Measurements from ENCODE around the gene LGALS9.
"Not testable (repeated sequence)": the region's sequence is repeated elsewhere in the genome, so short reads cannot be mapped to it uniquely, and the experiment has no call there.

Gene LGALS9

DNA sequence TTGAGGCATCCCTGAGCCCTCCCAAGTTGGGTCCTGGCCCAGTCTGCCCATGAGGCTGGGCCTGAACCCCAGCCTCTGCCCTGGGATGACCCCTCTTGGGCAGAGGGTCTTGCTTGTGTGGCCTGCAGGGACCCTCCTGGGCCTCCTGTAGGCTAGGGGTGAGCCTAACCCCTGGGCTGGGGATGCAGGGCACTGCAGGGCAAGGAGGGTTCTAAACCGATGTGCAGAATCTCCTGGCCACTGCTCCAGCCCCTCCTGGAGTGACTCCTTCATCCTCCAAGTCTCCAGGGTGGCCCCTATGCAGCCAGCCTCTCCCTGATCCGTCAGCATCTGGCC lies 37.5 kb downstream of the LGALS9 start:
- H3K4me3 ChIP-seq (ENCODE audit: control insufficient read depth, low read depth, low read length), result no peak overlapping the region
- TF ChIP-seq, protein P1, sequence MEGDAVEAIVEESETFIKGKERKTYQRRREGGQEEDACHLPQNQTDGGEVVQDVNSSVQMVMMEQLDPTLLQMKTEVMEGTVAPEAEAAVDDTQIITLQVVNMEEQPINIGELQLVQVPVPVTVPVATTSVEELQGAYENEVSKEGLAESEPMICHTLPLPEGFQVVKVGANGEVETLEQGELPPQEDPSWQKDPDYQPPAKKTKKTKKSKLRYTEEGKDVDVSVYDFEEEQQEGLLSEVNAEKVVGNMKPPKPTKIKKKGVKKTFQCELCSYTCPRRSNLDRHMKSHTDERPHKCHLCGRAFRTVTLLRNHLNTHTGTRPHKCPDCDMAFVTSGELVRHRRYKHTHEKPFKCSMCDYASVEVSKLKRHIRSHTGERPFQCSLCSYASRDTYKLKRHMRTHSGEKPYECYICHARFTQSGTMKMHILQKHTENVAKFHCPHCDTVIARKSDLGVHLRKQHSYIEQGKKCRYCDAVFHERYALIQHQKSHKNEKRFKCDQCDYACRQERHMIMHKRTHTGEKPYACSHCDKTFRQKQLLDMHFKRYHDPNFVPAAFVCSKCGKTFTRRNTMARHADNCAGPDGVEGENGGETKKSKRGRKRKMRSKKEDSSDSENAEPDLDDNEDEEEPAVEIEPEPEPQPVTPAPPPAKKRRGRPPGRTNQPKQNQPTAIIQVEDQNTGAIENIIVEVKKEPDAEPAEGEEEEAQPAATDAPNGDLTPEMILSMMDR (IDR thresholded peaks at IDR 0.05; ENCODE audit: control insufficient read depth, insufficient read depth, low read depth, low read length, missing control alignments), result no peak
- DNase-seq (ENCODE audit: low read depth), result no peak

DNA sequence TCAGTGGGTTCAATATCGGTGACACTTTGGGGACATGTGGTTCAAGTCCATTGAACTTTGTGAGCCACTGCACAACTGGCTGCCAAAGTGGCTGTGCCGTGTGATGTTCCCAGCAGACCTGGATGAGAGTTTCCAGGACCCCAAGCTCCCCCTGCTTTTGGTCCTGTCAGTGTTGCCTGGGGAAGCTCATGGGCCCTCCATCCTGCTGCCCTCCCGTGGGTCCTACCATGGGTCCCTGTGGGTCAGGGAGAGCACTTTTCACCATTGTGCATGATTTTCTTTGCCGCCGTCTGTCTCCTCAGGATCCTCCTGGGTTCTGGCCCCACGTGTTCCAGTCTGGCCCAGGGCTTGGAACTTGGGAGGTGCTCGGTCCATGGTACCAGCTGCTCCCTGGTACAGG lies 38.1 kb downstream of the LGALS9 start:
- DNase-seq (ENCODE audit: low read depth), result no peak
- TF ChIP-seq, protein P1 (IDR thresholded peaks at IDR 0.05; ENCODE audit: control insufficient read depth, insufficient read depth, low read depth, low read length, missing control alignments), result no peak
- no peak overlapping the region for H3K4me3 ChIP-seq (ENCODE audit: control insufficient read depth, low read depth, low read length)

DNA sequence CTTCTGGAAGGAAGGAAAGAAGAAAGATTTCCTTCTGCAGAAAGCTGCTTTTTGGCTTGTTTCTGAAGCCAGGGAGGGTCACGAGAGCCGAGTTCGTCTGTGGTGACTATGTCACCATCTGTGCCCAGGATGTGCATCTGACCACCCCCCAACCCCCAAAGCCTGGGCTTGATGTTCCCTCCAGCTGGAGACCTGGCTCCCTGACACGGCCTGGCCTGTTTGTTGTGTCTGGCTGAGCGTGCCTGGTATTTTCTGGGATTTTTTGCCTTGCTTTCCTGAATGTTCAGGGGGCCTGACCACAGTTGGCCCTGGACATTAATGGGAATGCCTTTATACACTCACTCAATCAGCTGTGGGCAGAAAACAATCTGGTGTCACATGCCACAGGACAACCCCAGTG lies 38.9 kb downstream of the LGALS9 start:
- TF ChIP-seq, protein P1 (IDR thresholded peaks at IDR 0.05; ENCODE audit: control insufficient read depth, insufficient read depth, low read depth, low read length, missing control alignments), result no peak
- no peak for DNase-seq (ENCODE audit: low read depth)
- H3K4me3 ChIP-seq (ENCODE audit: control insufficient read depth, low read depth, low read length), result no peak overlapping the region

DNA sequence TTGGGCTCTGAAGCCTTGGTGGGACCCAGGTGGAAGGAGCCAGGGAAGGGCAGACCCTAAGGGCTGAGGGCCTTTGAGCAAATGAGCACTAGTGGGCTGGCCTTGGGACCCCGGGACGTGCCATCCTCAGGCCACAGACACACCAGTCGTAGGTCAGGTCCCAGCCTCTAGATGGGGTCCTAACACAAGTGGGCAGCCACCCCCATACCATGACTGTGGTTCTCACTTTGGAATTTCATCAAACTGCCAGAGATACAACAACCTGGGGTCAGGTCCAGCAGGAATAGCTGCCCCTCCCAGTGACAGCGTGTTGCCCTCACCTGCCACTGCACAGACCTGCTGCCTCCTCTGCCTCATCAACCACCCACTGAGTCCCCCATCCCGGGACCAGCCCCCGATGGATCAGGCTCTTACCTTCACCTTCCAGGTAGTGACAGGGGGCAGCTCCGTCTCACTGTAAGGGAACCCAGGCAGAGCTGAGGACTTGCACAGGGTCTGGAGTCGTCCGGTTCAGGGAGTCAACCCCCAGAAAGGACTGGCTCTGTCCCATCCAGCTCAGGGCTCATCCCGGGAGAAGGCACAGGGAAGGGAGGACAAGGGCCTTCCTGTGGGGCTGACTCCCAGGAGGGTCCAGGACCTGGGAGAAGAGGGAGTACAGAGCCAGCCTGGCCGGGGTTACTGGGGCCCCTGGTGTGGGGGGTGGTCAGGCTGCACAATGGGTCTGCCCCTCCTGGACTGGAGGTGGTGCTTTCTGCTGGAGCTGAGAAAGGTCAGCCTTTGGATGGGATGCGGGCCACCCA lies 40.0 kb downstream of the LGALS9 start:
- no peak for DNase-seq (ENCODE audit: low read depth)
- H3K4me3 ChIP-seq (ENCODE audit: control insufficient read depth, low read depth, low read length), result no peak overlapping the region
- TF ChIP-seq, protein P1 (IDR thresholded peaks at IDR 0.05; ENCODE audit: control insufficient read depth, insufficient read depth, low read depth, low read length, missing control alignments), result no peak

DNA sequence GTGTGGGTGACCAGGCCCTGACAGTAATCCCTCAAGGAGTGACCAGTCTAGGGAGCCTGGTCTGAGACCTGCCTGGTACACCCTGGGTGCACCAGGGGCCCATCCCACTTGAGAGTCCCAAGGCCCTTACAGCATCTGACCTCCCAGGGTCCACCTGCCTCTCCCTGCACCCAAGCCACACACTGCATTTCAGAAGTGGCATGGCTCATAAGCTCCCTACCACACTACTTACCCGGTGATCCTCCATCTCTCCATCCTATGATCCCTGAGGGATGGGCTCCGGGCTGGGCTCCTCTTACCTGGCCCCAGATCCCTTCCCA lies 40.6 kb downstream of the LGALS9 start:
- H3K4me3 ChIP-seq (ENCODE audit: control insufficient read depth, low read depth, low read length), result no peak overlapping the region
- DNase-seq (ENCODE audit: low read depth), result no peak
- TF ChIP-seq, protein P1 (IDR thresholded peaks at IDR 0.05; ENCODE audit: control insufficient read depth, insufficient read depth, low read depth, low read length, missing control alignments), result no peak

DNA sequence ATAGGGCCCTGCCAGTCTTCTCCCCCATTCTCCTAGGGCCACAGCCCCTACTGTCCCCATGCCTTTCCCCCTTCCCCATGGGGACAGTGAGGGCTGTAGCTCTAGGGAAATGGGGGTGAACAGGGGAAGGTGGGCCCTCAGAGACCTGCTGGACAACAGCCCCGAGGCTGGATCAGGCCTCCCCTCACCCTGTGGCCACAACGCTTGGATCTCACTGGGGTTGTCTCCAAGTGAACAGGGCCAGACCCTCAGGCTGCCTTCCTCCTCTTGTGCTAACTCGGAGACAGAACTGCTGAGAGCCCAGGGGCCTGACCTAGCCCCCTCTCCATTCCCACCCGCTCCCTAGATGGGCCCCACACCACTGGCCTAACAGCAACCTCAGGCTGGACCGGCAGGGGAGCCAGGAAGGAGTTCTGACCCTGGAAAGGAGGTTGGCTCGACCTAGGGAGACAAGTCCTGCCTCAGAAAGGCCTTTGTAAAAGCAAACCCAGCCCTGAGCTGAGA lies 41.0 kb downstream of the LGALS9 start:
- H3K4me3 ChIP-seq (ENCODE audit: control insufficient read depth, low read depth, low read length); DNase-seq (ENCODE audit: low read depth): not testable (repeated sequence)

DNA sequence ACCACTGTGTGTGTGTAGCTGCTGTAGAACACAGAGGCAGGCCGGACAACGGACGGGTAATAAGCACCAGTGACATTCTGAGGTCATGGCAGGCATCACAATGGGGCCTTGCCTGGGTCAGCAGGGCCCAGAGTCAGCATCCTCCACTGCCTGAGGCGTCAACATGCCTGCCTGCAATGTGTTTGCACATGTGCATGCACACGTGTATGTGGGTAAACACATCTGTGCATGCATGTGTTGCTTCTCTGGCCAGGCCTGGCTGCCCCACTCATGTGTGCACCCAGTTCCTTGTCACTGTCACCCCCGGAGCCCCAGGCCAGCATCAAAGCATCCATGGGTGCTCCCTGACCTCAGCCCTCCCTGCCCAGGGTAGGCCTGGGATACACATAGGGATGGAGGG lies 43.3 kb downstream of the LGALS9 start:
- TF ChIP-seq, protein P1 (IDR thresholded peaks at IDR 0.05; ENCODE audit: control insufficient read depth, insufficient read depth, low read depth, low read length, missing control alignments), result no peak
- no peak for DNase-seq (ENCODE audit: low read depth)
- no peak overlapping the region for H3K4me3 ChIP-seq (ENCODE audit: control insufficient read depth, low read depth, low read length)

Measured in AG09309 (cell line).